Activated T-helper 1 cell treated with anti-CD3 and anti-CD28 coated beads, Interleukin-2, amount 50 U/mL, for 16 hours (primary cell): ENCODE data around the gene NAGLU.
A peak's percentile ranks its signal among the peaks of the same experiment; 100 is the strongest.

Source experiments
- DNase-seq, 2 donors: peaks; one replicate each; pipeline ENCODE4 v3.0.0-alpha.2; 2020; ENCODE audit warnings: low read depth in 1 of 2, low spot score in 1 of 2

Gene NAGLU

GRCh38 chr17:42536048-42536371 lies at the start of gene NAGLU:
NAGLU (plus strand) TSS chr17:42536241; CDS start chr17:42536273, 32 bp downstream.
- DNase-seq = peak; percentile 58 to 71

DNA sequence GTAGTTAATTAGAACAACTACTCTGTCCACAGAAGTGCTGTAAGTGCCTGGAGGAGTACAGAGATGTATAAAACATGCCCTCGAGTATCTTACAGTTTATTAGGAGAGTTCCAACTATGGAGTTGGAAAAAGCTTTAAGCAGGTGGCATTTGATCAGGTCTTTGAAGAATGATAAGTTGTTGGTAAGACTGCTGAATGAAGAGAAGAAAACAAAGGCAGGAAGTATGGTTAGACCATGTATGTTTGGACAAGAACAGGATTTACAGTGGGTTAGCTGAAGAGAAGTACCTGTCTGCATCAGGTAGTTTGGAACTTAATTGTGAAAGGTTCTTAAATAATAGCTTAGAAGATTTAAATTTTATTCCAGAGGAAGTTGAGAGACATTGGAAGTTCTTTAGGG lies 48.0 kb upstream of the NAGLU start:
- no peak for DNase-seq

DNA sequence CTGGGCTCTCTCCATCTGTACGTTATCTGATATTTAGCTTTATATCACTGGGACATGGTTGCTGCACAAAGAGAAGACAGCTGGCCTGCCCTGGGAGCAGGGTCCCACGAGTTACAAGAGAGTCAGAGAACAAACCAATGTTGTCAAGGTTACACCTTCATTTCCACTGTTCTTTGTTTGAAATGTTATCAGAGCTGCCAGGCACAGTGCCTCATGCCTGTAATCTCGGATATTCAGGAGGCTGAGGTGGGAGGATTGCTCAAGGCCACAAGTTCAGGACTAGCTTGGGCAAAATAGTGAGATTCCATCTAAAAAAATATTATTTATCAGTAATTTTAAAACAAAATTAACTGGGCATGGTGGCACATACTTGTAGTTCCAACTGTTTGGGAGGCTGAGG lies 42.7 kb upstream of the NAGLU start:
- no peak for DNase-seq

DNA sequence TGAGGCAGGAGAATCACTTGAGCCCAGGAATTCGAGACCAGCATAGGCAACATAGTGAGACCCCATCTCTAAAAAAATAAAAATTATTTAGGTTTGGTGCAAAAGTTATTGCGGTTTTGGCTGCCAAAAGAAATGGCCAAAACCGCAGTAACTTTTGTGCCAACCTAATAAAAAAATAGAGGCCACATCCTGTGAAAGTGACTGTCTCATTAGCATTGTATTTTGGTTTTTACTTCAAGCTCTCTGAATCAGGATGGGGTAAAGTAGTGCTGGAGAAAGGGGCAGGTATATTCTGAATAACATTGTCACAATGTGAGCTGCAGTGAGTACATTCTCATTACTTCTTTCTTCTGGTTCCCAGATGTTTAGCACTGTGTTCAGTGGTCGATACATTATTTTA lies 41.4 kb upstream of the NAGLU start:
- no peak for DNase-seq

DNA sequence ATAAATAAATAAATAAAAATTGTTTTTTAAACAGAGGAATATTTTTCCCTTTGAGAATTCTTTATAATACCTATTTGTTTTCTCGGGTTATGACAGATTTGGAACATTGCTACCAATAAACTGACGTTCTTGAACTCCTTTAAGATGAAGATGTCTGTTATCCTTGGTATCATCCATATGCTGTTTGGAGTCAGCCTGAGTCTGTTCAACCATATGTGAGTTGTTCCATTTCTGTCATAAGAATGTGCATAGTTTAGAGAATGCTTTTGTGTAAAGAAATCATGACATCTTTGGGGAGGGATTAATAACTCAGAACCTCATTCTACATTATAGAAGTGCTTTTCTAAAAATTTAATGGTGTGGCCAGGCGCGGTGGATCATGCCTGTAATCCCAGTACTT lies 37.2 kb upstream of the NAGLU start:
- DNase-seq = no peak

DNA sequence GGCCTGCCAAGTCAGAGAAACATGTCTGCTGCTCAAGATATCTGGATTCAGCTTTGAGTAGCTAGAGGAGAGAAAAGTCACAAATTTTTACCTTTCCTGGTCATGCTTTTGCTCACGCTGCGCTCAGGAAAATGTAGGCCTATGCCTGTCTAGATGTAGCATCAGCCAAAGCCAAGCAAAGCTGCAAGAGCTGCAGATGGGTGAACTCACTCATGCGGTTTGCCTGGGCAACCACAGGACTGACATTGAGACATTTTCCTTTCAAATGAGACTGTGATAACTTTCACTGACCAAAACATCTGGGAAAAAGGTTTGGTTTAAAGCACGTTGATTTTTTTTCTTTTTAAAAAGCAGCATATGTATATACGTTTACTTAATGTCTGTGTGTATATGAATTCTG lies 34.0 kb upstream of the NAGLU start:
- no peak for DNase-seq

- DNase-seq = no peak
Observed at GRCh38 chr17:42502926-42503325, 33.1 kb upstream of the NAGLU start.

GRCh38 chr17:42507671-42508070 lies 28.4 kb upstream of the NAGLU start:
- DNase-seq = no peak

DNA sequence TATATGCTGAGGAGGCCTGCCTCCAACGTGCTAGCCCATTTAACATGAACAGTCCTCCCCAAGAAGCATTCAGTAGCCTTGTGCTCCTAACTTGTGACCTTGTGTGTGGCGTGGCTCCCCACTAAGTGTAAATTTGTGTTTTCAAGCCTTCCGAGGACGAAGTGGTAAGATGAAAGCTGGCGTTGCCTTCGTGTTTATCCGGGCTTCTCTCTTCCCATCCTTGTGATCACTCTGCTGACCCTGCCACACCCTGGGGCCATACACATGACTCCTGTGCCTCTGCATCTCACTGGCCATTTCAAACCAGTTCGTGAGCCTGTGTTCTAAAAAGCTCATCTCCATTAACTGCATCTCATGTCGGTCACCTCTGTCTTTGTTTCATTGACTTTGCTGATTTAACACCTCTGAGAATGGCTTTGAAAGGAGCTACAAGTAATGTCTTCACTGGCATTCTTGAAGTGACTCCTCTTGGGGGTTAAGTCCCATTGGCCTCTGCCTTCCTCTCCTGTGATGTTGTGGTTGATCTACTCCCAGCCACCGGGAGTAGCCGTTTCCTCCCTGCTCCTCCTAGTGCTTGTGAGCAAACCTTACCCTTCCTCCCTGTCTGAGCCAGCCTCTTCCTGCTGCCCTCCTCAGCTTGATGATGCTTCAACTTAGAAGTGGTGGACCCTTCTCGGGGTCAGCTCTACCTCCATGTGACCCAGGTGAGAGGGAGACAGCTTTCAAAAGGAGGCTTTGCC lies 27.4 kb upstream of the NAGLU start:
- DNase-seq = no peak

- DNase-seq = no peak
Observed at GRCh38 chr17:42509409-42509808, 26.6 kb upstream of the NAGLU start.

GRCh38 chr17:42509841-42510240 lies 26.2 kb upstream of the NAGLU start:
- no peak for DNase-seq

DNA sequence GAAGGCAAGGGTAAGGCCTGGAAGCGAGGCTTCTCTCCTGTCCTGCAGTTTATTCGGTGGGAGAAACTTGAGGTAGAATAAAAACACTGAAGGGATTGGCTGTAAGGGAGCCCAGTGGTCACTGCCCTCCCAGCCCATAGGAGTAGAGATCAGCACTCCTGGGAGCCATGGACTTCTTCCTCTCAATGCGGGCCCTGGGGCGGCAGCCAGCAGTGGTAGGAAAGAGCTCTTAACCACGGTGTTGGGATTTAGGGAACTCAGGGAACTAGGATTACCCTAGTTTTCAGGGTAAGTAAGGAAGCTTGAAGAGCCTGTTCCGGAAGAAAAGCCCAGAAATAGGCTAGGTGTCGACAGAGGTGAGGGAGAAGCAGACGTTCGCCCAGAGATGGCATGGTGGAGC lies 23.8 kb upstream of the NAGLU start:
- DNase-seq = no peak

DNA sequence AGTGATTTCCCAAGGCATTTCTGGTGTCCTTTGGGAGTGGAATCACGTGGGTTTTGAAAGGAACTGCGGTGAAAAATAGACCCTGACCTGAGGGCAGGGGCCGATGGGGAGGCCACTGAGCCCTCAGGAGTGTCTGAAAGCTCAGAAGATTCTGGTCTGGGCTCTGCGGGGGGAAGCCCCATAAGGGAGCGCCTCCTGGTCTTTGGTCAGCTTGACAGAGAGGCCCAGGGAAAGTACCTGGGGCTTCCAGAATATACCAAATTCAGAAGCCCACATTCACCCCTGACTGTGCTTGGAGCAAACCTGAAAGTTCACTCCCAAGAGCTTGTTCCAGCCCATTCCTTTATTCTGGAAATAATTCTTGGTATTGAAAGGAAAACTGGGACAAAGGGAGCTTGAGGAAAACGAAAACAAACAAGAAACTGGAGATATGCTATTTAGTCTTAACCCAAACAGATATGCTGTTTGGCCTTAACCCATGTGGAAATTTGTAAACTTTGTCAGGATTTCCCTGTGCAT lies 23.2 kb upstream of the NAGLU start:
- DNase-seq = no peak

DNA sequence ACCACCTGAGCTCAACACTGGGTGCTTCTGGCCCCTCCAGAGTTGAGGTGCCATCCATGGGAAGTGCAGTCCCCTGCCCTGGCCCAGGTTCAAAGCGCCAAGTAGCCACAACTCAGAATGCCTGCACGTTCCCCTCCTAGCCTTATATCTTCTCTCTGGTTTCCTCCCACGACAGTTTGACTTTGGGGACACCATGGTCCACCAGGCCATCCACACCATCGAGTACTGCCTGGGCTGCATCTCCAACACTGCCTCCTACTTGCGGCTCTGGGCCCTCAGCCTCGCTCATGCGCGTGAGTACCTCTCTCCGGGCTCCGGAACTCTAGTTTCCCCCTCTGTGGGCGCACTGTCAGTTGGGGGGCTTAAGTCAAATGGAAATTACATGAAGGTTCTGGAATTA lies 22.4 kb upstream of the NAGLU start:
- no peak for DNase-seq

GRCh38 chr17:42514279-42514678 lies 21.8 kb upstream of the NAGLU start:
- DNase-seq = no peak

DNA sequence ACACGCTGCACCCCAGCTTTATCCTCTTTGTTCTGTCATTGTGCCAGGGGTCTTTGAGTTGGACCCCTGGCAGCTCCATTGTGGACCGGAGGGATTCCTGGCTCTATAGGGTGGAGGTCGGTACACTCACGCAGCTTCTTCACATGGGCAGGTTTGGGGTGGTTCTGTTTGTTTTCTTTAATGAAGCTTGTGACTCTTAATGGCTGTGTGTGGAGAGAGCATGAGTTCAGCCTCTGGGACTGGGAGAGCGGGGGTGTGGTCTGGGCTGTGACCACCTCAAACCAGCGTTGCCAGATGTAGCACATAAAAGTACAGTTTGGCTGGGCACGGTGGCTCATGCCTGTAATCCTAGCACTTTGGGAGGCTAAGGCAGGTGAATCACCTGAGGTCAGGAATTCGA lies 21.2 kb upstream of the NAGLU start:
- DNase-seq = no peak

GRCh38 chr17:42517516-42517915 lies 18.5 kb upstream of the NAGLU start:
- DNase-seq = peak; percentile 66 to 79

DNA sequence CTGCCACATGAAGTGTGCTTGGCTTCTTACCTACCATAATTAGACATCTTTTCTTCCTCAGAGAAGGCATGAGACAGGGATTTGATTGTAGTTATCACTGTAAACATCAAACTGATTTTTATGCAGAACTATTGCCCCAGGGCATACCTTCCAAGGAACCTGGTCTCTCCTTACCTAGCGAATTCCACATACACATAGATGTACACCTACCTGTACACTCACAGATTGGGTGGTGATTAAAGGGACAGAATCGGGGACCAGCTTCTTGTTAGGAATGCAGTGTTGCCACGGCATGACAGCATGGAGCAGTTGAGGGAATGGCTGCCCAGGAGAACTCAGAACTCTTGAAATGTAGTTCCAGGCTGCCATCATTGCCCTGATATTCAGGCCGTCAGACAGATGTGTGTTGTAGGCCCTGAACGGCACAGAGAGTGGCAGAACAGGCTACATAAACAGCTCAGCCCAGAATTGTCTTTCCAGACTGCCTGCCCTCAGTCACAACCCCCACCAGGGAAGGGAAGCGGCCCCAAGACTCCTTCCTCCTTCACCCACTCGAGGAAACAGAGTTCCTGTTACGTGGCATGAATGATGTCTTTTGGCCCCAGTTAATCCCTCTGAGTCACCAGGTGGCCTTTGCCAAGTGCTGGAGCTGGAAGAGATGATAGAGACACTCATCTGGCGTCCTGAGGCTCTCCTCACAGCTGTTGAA lies 17.8 kb upstream of the NAGLU start:
- no peak for DNase-seq

- no peak for DNase-seq
Observed at GRCh38 chr17:42518755-42519545, 17.1 kb upstream of the NAGLU start.

- DNase-seq = no peak
Observed at GRCh38 chr17:42519546-42520491, 16.2 kb upstream of the NAGLU start.

DNA sequence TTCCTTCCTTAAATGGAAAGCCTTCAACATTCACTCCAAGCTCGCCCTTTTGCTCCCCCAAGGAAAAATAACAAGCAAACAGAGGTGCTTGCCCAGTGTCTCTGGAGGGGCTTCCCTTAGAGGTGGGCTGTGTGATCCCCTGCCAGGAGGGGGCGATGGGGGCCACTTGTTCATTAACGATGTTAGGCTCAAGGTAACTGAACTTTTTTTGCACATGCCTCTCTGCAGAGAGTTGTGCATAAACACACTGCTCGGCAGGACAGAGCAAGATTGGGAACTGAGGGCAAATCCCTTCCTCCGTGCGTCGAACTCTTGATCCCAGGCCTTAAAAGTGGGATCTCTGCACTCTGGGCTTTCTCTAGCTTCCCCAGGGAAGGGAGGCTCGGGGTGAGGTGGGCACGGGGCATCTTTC lies 15.5 kb upstream of the NAGLU start:
- no peak for DNase-seq
